ENCODE data around the gene PLXDC2.

The PLXDC2 gene

GRCh38 chr10:20300735-20301134, 484.5 kb downstream of the PLXDC2 start:
- no peak for DNase-seq (ENCODE audit: low spot score)
- no peak for TF ChIP-seq CTCF (IDR thresholded peaks at IDR 0.05; ENCODE audit: extremely low read depth, missing control alignments)

DNA sequence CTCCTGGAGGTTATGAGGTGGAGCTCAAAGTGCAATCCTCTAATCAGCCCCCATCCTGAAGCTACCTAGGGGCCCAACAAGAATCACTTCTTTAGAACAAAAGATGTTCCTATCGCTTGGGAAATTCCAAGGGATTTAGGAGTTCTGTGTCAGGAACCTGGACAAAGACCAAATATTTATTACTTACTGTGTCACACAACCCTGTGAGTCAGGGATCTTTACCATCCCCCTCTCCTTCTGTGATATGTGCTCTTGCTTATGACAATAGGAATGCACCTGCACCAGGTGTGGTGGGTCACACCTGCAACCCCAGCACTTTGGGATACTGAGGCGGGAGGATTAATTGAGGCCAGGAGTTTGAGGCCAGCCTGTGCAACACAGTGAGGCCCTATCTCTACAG, 485.8 kb downstream of the PLXDC2 start:
- TF ChIP-seq CTCF (IDR thresholded peaks at IDR 0.05; ENCODE audit: extremely low read depth, missing control alignments): no peak
- DNase-seq (ENCODE audit: low spot score): no peak

DNA sequence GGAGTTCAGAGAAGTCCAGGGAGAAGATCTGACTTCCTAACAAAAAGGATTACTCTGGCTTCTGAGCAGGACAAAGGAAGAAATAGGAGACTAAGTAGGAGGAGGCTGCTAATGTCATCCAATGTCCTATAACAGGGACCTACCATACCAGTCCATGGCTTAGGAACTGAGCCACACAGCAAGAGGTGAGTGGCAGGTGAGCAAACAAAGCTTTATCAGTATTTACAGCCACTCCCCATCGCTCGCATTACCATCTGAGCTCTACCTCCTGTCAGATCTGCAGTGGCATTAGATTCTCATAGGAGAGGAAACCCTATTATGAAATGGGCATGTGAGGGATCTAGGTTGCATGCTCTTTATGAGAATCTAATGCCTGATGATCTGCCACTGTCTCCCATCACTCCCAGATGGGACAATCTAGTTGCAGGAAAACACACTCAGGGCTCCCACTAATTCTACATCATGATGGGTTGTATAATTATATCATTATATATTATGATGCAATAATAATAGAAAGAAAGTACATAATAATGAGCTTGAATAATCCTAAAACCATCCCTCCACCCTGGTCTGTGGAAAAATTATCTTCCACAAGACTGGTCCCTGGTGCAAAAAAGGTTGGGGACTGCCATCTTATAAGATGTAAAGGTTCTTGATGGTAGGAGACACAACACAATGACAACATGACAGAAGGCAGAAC, 487.4 kb downstream of the PLXDC2 start:
- TF ChIP-seq CTCF (IDR thresholded peaks at IDR 0.05; ENCODE audit: extremely low read depth, missing control alignments): no peak
- DNase-seq (ENCODE audit: low spot score): no peak

DNA sequence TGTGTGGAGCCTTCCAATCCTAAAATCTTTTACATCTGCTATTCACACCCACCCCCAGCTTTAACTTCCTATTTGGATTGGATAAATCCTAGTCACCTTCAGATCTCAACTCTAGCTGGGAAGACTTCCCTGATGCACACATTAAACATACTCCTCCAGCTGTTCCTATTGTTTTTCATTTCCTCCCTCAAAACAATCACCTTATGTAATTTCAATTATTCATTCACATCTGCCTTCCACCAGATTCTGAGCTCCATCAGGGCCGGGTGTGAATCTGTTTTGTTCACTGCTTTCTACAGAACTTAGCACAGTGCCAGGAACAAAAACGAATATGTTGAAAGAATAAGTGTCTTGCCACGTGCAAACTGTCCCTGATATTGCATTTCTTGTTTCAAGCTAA, 497.4 kb downstream of the PLXDC2 start:
- DNase-seq (ENCODE audit: low spot score): no peak
- no peak for TF ChIP-seq CTCF (IDR thresholded peaks at IDR 0.05; ENCODE audit: extremely low read depth, missing control alignments)

GRCh38 chr10:20314431-20314830, 498.2 kb downstream of the PLXDC2 start:
- no peak for DNase-seq (ENCODE audit: low spot score)
- TF ChIP-seq CTCF (IDR thresholded peaks at IDR 0.05; ENCODE audit: extremely low read depth, missing control alignments): no peak

- DNase-seq (ENCODE audit: low spot score): no peak
- TF ChIP-seq CTCF (IDR thresholded peaks at IDR 0.05; ENCODE audit: extremely low read depth, missing control alignments): no peak
These were observed 511.7 kb downstream of the PLXDC2 start for GRCh38 chr10:20327954-20328353.

GRCh38 chr10:20330246-20330645, 514.0 kb downstream of the PLXDC2 start:
- no peak for DNase-seq (ENCODE audit: low spot score)
- TF ChIP-seq CTCF (IDR thresholded peaks at IDR 0.05; ENCODE audit: extremely low read depth, missing control alignments): no peak
